HG02970 (cell line): Measurements from ENCODE around the gene HNRNPUL2.
"Not testable (repeated sequence)": the region's sequence is repeated elsewhere in the genome, so short reads cannot be mapped to it uniquely, and the experiment has no call there.

Experiments used
- ATAC-seq: cut with Tn5 transposase; IDR thresholded peaks from one replicate; pipeline ENCODE4 v1.9.1; 2021; ENCODE audit warnings: mild to moderate bottlenecking, moderate library complexity, moderate number of reproducible peaks; ENCODE audit not compliant: unreplicated experiment, low FRiP score

Gene HNRNPUL2

DNA sequence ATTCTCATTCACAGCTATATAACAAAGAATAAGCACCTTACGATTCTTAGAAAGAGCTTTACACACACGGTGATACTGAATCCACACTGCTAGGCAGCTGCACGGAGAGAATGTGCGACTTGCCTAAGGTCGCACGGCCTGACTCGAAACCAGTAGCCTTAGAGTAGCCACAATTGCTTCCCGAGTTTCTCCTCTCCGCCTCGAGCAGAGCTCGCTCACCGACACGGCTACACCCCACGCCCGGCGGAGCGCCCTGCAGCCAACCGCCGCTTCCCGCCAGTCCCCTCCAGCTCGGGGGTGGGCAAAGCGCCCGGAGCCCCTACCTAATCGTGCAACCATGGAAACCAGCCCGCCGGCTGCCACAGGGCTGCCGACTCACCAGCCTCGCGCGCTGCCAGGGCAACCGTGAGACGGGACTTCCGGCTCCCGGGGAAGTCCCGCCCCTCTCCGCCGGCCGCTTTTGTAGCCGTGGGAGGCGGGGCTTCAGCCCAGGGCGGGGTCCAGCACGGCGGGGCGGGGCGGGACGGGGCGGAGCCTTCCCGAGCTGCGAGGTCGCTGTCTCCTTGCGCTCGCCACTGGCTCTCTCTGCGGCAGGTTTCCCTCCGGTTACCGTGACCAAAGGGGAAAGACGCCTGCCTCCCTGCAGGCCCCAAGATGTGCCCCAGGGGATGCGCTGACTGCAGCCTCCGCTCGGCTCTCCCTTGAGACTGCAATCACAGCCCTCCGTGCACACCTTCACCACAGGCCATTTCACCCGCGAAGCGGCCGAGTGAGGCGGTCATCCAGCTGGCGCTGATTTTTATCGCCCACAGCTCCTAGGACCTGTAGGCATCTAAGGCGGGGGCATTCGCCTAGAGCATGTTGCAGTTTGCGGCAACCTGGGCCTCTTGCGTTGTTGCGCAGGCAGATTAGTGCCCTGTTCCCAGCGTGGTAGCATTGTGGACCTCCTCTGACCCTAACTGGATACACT, 21.1 kb downstream of the HNRNPUL2 start:
- ATAC-seq = peak; percentile 59

DNA sequence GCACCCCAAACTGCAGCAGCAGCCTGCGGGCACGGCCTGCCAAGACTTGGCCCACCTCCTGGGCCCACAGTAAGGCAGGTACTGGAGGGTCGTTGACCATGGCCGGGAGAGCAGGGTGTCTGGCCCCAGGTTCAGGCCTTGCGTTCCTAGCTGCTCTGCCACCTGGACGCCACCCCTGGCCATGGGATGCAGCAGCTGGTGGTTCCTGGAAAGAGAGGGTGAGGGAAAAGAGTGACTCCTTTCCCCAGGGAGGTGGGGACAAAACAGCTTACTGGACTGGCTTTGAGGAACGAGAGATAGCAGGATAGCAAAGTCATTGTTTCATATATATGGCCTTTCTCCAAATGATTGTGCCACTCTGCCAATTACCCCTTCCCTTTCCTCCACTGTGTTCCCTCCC, 21.8 kb downstream of the HNRNPUL2 start:
- no peak for ATAC-seq

DNA sequence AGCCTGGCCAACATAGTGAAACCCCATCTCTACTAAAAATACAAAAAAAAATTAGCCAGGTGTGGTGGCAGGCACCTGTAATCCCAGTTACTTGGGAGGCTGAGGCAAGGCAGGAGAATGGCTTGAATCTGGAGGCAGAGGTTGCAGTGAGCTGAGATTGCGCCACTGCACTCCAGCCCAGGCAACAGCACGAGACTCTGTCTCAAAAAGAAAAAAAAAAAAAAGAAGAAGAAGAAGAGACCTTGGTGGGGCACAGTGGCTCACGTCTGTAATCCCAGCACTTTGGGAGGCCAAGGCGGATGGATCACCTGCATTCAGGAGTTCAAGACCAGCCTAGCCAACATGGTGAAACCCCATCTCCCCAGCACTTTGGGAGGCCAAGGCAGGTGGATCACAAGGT, 23.3 kb downstream of the HNRNPUL2 start:
- ATAC-seq = not testable (repeated sequence)

DNA sequence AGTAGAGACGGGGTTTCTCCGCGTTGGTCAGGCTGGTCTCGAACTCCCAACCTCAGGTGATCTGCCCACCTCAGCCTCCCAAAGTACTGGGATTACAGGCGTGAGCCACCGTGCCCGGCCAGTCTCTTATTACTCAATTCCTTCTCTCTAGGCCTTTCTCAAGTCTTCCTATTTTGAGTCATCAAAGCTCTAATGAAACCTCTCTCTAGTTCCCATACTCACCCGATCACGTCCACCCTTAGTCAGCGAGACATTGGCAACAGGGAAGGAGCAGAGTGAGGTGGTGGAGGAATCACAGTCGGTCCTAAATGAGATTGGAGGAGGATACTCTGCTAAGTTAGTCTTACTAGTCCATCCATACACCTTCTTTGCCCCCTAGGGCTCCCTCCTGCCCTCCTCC, 25.0 kb downstream of the HNRNPUL2 start:
- ATAC-seq = no peak

DNA sequence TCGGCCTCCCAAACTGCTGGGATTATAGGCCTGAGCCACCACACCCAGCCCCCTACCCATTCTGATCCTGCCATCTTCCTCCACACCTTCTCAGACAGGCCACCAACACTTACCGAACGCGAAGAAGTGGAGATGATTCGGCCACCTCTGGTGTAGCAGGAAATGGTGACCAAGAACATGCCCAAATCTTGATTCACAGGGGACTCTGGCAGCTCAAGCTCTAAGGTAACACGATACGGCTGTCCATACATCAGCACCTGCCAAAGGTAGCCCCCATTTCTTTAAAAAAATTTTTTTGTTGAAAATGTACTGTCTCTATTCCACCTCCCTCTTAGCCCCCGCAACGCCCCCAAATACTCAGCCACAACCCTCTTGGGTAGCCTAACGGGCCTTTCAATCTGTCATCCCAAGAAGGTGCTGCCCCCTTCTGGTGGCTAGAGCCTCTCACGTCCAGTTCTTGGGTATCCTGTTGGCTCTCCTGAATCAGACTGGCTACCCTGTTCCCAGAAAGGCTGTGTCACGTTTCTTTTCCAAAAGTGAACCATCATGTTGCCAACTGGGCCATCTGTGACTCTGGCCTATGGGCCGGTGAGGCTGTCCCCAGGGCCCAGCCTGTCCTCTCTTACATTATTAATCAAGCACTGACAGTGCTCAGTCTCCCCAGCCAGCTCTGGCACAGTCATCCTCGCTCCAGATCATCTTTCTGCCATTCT, 32.6 kb downstream of the HNRNPUL2 start:
- no peak for ATAC-seq

DNA sequence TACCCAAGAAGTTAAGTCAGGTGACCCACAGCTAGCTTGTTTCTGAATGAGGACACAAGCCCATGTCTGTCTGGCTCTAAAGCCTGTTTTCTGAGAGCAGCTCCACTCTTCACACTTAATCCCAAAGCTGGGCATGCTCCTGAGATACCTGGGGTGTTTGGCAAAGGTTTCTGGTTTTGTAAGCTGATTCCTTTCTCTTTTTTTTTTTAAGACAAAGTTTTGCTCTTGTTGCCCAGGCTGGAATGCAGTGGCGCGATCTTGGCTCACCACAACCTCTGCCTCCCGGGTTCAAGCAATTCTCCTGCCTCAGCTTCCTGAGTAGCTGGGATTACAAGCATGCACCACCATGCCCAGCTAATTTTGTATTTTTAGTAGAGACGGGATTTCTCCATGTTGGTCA, 33.6 kb downstream of the HNRNPUL2 start:
- not testable (repeated sequence) for ATAC-seq

DNA sequence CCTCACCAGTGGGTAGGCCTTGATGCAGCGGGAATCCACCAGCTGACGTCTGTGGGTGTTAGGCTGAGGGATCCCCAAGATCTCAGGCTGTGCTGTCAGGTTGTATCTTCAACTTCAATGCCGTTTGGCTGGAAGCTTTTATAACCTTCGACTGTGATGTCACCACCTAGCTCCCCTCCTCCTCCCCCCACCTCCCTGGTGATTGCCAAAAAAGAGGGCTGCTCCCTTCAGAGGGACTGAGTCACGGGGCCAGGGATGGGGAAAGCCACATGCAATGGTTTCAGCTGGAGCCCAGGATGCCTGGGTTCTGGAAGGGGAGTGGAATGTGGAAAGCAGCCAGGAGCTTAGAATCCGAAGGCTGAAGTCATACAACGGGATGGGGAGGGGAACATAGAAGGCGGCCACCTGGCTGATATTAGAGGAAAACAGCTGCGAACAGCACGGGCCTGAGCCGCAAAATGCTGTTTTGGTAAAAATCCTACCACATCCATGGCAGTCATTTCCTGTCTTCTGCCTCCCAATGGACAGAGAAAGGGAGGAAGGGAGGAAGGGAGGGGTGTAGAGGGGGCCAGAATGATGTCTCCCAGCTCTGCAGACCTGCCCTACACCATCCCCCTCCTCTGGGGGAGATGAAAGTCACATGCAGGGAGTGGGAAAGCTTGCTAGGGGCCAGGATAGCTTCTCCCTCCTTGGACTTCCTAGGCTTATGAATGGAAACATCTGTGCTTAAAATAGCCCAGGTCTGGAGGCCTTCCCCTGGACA, 37.7 kb downstream of the HNRNPUL2 start, which contains the start of gene LRRN4CL:
Gene LRRN4CL (minus strand): TSS at position 110 of the 763 bp plus-strand sequence. CDS start 1,022 bp downstream, outside the sequence.
- no peak for ATAC-seq

DNA sequence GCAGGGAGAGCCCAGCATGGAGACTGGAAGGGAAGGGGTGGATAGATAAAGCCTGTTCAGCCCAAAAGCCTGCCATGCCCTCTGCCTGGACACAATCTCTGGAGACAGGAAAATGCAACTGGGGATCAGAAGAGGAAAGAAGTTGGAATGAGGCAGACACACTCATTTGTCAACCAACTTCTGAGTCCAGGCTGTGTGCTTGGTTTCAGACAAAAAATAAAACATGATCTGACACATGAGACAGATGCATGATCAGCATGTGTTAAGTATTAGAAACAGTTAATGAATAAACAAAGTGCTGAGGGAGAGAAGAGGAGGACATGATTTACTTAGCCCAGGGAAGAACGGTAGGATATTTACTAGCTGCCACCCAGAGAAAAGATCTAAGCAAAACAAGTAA, 38.8 kb downstream of the HNRNPUL2 start:
- ATAC-seq = no peak

DNA sequence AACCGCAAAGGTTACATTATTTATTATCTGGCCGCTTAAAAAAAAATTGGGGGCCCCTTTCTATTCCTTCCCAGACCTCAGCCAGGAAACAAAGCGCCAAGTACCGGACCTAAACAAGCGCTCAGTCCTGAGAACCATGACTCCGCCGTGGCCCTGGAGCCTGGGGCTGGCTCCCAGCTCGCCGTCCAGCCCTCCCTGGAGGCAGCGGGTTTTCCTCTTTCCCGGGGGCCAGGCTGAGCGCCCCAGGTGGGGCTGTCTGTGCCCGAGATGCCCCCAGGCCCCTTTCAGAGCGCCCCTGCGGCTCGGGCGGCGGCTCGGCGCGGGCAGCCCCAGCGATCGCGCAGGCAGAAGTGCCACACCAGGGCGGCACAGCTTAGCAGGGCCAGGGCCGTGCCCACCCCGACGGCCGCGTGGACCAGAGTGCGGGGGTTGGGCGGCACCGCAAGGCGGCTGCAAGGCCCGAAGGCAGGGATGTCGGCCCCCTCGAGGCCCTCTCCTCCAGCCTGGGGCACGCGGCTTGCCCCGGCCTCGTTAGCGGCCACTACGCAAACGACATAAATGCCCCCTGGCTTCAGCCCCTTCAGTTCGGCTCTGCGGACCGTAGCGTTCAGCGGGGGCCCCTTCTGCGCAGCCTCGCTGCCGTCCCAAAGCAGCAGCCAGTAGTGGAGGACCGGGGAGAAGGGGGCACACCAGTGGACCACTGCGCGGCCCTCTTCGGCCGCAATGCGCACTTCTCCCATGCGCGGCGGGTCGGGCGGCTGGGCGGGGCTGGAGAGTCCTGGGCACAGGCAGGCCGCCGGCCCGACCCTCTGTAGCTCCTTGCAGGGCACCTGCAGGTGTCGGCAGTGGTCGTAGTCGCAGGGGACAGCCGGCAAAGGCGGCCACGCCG, 39.5 kb downstream of the HNRNPUL2 start:
- ATAC-seq = no peak

DNA sequence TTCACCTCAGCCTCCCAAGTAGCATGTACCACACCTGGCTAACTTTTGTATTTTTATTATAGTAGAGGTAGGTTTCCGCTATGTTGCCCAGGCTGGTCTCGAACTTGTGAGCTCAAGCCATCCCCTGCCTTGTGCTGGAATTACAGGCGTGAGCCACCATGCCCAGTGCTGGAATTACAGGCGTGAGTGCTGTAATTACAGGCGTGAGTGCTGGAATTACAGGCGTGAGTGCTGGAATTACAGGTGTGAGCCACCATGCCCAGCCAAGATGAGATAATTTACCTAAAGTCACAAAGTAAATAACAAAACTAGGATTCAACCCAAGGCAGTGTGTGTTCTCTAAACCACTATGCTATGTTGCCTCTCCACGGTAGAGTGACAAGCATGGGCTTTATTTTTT, 44.7 kb downstream of the HNRNPUL2 start:
- ATAC-seq = no peak

DNA sequence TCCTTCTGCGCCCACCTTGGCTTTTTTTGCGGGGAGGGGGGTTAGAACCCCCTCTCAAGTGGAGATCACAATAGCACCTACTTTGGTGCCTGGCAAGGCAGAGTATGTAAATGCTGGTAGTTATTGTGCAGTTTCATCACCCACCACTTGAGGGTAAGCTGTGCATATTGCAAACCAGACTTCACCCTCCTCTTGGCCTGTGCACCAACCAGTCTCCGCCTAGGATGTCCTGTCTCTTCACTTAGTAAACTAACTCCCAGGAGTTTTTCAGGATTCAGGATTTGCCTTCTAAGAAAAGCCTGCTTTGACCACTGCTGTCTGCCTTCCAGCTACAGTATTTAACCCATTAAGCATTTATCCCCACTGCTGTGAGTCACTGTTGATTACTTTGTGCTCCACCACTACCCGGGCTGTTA, 46.4 kb downstream of the HNRNPUL2 start:
- ATAC-seq = no peak

DNA sequence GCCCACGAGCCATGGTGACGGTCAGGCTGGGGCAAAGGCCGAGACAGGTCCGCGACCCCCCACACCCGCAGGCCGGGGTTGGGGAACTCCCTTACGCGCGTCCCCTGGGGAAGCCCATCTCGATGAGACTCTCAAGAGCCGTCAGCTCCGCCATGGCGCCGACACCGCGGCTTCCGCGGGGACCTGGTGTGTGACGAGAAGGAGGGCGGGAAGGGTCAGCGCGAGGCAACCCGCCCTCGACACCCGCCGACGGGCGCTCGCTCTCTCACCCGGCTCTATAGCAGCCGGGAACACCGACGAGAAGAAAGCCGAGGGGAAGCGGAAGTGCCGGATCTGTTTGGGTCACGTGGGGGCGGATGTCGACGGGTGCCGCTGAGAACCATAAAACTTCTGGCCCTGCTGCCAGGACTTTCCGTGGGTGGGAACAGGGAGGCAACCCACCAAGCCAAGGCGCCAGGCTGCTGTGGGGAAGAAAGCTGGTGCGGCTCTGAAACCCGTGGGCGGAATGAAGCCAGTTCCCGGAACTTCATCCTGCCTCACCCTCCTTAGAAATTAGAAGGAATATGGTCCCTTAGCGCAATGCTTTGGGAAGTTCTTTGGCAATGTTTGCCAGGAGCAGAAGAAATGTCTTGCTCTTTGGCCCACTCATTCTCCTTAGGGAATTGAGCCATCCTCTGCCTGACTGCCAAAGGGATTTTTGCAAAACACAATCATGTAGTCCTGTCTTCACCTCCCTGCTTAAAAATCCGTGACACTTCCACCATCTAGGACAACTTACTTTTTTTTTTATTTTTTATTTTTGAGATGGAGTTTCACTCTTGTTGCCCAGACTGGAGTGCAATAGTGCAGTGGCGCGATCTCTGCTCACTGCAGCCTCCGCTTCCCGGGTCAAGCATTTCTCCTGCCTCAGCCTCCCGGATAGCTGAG, 48.2 kb downstream of the HNRNPUL2 start, which contains the start of gene UBXN1:
Gene UBXN1 (minus strand): TSS at position 304 of the 927 bp plus-strand sequence. CDS start 150 bp downstream, at position 154.
- ATAC-seq = peak; percentile 59

DNA sequence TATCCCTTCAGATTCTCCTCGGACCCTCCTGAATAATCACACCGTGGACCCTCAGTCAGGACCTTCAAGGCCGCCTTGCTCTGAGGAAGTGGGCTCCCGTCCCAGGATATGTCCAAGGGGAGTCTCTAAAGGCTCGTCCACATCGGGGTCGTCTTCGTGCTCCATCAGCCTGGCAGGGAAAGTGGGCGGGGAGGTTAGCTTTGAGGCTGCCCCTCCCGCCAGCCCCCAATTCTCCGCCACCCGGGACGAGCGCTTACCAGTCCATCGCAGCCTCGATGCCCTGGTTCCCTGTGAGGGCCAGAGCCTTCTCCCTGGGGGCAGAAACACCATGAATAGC, 48.9 kb downstream of the HNRNPUL2 start:
- ATAC-seq = peak; percentile 19

DNA sequence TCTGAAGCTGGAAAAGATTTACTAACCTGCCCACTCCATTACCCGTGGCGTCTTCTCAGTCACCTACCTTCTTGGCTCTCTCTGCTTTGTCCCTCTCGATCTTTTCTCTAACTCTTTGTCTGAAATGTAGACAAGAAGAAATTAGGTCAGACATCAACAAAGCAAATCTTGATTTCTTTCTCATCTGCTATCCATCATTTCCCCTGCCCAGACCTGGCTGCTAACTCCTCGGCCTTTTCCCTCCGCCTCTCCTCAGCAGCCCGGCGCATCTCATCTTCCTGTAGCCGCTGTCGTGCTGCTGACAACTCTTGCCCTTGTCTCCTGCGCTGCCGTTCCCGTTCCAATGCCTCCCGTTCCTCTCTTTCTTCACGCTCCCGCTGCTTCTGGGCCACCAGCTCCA, 49.5 kb downstream of the HNRNPUL2 start:
- ATAC-seq = no peak

DNA sequence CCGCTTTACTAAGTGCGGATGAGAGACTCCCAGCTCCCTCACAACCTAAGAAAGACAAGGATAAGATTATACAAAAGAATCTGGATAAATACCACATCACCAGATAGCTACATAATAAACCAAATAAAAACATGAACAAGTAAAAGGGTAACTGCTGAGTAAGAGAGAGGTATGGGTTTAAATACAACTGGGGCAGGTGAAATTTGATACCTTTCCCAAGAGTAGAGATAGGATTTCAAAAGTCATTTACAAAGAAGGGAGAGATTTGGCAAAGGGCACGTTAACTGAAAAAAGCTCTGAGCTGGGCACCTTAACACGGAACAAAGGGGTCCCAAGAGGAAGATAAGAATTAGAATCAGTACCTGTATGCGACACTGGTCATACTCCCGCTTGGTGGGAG, 50.1 kb downstream of the HNRNPUL2 start:
- no peak for ATAC-seq

DNA sequence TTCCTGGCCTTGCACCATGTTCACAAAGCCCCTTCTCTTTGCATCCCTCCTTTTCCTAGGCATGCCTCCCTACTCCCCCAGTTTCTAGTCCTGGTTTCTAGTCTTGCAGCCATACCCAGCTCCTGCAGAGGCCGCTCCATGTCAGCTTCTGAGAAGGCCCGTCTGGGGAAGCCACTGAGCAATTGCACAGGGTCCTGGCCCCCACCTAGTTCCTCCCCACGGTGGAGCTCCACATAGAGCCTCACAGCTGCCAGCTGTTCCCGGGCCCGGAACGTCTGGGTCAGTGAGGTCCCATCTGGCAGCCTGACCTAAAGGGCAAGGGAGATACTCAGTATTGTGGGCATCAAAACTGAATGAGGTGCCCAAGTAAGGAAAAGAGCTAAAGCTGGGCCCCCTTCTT, 50.6 kb downstream of the HNRNPUL2 start:
- ATAC-seq = no peak

DNA sequence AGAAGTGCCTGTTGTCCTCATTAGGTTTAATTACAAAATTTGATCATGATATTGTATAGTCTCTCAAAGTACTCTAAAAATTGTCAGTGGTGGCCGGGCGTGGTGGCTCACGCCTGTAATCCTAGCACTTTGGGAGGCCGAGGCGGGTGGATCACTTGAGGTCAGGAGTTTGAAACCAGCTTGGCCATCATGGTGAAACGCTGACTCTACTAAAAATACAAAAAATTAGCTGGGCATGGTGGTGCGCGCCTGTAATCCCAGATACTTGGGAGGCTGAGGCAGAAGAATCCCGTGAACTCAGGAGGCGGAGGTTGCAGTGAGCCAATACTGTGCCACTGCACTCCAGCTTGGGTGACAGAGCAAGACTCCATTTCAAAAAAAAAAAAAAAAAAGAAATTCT, 51.8 kb downstream of the HNRNPUL2 start:
- ATAC-seq = not testable (repeated sequence)

DNA sequence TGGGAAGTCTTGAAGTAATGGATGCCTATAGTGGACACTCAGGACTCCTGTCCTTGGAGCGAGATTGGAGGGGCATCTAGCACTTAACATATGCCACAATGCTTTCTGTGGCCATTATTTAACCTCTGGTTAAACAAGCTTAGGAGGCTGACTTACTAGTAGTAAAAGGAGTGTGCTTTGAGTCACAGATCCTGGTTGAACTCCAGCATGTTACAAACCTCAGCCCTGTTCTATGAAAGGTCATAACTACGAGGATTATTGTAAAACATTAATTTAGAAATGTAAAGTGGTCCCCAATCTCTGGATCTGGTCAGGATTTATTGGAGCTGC, 54.1 kb downstream of the HNRNPUL2 start:
- ATAC-seq = no peak
